ENCODE data around the gene CD302.
A peak's percentile ranks its signal among the peaks of the same experiment; 100 is the strongest.
"Not testable (repeated sequence)": the region's sequence is repeated elsewhere in the genome, so short reads cannot be mapped to it uniquely, and the experiment has no call there.

CD302 gene, protein sequence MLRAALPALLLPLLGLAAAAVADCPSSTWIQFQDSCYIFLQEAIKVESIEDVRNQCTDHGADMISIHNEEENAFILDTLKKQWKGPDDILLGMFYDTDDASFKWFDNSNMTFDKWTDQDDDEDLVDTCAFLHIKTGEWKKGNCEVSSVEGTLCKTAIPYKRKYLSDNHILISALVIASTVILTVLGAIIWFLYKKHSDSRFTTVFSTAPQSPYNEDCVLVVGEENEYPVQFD

DNA sequence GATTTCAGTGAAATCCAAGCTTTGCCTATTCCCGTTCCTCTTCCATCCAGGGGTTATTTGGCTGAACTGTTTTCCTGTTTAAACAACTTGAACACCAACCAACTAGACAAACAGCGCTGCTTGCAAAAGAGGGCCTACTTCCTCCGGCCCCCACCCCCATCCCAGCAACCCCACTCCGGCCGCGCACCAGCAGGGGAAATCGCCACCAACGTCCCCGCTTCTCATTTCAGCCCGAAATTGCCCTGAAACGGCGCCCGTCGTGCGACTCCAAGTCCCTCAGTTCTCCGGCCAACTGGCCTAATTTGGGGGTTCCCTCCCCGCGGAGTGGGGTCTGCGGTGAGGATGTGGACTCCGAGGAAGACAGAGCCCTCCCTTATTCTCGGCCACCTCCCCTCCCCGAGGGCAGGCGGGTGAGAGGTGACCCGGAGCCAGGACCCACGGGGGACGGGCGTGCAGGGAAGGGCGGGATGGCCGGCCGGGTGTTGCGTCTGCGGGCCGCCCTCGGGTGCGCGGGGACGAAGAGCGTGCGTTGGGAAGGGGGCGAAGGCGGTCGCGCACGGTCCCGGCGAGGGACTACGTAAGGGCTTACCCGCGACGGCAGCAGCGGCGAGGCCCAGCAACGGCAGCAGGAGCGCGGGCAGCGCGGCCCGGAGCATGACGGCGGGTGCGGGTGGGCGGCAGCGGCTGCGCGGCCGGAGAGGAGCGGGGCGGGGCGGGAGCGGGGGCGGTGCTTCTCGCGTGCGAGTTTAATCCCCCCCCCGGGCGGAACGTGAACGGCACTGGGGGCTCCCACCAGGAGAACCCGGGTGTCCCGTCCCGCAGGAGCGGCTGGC is at the start of gene CD302:
Gene CD302 (minus strand): TSS at position 666 of the 833 bp plus-strand sequence. CDS start 10 bp downstream, at position 656.
- peak; percentile 38 for DNase-seq

DNA sequence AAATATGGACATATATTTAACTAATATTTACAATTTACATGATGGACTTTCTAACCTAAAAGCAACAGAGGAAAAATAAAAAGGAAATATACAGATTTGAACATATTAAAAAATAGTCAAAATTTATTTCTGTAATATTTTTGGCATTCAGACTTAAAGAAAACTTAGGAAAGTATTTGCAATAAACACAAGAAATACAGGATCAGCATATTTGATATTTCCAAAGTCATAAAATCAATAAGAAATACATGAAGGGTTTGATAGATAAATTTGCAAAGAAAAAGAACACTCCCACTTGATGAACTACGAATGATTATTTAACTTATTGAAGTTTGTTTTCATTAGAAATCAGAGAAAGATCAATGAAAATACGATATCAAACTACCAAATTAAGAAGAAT is 48.6 kb upstream of the CD302 start:
- DNase-seq: no peak

DNA sequence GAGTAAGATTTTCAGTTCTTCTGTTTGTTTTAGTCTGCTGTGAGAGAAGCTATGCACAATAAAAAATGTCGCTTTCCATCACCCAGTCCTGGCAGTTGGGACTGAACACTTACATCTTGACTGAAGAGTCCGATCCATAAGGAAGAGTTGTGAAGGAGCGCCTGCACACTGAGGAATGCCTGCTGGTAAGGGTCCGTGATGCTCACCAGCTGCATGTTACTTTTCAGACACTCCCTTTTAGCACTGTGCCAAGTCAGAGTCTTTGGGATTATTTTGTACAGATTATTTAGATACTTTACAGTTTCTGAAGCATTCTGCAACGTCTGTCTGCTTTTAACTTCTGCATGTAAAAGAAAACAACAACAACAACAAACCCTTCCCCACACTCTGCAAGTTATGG is 42.6 kb upstream of the CD302 start:
- no peak for DNase-seq

DNA sequence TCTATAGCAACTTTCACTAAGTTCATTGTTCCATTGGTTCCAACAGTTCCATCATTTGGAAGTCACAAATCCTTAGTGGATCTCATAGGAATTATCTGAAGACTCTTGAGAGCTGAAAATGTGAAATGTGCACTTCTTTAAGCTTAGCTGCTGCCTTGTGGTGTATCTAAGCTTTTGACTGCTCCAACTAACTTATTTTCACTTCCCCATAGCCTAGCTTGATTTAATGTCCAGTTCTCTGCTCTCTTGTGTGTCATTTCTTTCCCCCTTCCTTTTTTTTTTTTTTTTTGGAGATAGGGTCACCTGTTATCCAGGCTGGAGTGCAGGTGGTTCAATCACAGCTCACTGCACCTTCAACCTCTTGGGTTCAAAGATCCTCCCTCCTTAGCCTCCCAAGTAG is 34.9 kb upstream of the CD302 start:
- no peak for DNase-seq

DNA sequence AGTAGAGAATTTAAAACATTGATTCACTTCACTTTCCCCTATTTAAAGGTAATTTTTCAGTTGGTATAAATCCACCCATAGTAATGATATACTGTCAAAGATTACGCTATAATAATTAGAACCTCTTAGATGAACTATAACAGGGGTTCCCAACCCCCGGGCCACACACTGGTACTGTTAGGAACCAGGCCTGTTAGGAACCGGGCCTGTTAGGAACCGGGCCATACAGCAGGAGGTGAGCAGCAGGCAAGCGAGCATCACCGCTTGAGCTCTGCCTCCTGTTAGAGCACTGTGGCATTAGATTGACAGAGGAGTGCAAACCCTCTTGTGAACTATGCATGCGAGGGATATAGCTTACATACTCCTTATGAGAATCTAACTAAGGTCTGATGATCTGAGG is 34.0 kb upstream of the CD302 start:
- DNase-seq: no peak

DNA sequence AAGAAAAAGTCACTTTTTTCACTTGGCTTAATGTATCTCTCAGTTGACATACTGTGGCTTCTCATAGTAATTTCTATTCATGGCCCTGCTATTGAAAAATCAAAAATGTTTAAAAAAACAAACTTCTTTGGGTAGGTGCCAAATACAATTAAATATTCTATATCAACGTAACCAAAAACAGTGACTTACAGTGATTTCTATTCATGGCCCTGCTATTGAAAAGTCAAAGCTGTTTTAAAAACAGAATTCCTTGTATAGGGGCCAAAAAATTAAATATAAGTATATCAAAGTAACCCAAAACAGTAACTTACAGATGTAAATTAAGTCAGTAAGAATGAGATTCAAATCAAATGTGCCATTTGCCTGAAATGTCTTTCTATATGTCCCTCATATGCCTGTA is 31.4 kb upstream of the CD302 start:
- DNase-seq: no peak

GRCh38 chr2:159828738-159829137 is 30.7 kb upstream of the CD302 start:
- no peak for DNase-seq

- DNase-seq: not testable (repeated sequence)
These were observed 24.4 kb upstream of the CD302 start for GRCh38 chr2:159822478-159822833.

DNA sequence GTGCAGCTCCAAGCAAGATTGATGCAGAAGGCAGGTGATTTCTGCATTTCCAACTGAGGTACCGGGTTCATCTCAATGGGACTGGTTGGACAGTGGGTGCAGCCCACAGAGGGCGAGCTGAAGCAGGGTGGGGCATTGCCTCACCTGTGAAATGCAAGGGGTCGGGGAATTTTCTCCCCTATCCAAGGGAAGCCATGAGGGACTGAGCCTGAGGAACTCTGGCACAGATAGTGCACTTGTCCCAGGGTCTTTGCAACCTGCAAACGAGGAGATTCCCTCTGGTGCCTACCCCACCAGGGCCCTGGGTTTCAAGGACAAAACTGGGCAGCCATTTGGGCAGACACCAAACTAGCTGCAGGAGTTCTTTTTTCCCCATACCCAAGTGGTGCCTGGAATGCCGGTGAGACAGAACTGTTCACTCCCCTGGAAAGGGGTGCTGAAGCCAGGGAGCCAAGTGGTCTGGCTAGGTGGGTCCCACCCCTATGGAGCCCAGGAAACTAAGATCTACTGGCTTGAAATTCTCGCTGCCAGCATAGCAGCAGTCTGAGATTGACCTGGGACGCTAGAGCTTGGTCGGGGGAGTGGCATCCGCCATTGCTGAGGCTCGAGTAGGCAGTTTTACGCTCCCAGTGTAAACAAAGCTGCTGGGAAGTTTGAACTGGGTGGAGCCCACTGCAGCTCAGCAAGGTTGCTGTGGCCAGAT is 23.9 kb upstream of the CD302 start:
- DNase-seq: not testable (repeated sequence)

GRCh38 chr2:159818940-159819339 is 20.9 kb upstream of the CD302 start:
- no peak for DNase-seq

GRCh38 chr2:159817283-159817682 is 19.3 kb upstream of the CD302 start:
- DNase-seq: no peak

DNA sequence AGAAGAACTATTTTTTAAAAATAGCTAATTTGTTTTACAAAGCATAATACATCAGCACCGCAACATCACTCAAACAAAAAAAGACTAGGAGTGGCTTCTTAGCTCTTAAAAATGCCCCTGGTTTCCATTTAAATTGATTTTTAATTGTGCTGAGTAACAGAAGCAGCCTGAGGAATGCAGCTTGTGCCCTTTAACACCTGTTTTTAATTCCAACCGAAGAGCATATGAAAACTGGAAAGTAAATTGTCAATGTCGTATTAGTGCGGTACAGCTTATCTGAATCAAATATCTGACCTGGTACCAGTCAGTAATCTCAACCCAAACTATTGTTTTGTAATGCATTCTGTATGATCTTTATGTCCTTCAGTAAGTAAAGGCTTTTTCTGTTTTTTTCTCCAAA is 13.2 kb upstream of the CD302 start:
- DNase-seq: no peak

DNA sequence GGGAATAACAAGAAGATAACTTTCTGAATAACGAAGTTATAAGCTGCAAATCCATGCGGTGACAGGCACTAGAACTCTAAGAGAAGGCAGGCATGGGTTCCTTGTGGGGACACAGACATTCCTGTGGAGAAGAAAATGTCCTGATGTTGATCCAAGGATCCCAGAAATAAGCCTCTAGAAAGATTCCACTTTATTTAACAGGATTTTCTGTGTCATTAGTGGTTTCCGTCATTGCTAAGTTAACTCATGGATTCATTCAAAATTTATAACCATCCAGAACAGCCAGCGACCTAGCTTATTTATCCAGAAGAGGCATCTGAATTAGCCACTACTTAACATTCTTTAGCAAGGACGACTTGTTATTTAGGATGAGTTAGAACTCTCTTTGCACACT is 10.0 kb upstream of the CD302 start:
- no peak for DNase-seq

DNA sequence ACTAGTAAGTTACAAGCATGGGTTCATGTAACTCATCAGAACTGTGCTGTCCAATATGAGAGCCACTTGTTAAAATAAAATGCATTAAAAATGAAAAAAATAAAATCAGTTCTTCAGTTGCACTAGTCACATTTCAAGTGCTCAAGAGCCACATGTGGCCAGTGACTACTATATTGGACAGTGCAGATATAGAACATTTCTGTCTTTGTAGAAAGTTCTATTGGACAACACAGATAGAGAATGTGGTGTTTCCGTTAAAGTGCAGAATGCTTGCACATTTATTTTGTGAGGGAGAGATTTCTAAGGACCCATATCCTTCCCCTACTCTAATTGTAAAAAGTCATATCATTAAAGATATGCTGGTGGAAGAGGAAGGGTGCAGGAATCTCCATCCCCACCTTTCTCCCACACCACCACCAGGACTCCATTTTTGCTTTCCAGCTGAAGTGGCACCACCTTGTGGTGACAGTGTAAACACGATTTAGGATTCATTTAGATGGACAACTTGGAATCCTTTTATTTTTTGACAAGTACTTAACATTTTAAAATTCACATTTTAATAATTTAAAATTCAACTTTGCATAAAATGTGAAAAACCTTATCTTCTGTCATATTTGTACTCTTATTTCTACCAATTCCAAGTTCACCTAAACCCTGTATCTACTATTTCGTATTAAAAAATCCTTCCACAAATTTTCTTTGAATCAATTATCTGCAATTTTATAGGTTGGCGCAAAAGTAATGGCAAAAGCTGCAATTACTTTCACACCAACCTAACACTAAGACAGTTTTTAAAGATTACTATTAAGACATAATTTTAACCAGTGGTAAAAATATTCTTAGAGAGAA is 9.4 kb upstream of the CD302 start:
- DNase-seq: no peak

GRCh38 chr2:159804941-159805340 is 6.9 kb upstream of the CD302 start:
- DNase-seq: no peak

GRCh38 chr2:159803235-159803962 is 5.4 kb upstream of the CD302 start:
- DNase-seq: no peak

DNA sequence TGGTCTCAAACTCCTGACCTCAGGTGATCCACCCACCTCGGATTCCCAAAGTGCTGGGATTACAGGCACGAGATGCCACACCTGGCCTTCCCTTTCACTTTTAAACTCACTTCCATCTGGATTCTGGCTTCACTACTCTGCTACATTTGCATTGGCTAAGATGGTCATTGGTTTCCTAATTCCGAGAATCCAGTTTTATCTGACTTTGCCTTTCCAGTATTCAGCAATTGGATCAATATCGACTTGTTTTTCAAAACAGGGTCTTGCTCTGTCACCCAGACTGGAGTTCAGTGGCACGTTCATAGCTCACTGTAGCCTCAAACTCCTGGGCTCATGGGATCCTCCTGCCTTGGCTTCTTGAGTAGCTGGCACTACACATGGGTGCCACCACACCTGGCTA is 4.7 kb upstream of the CD302 start:
- no peak for DNase-seq

DNA sequence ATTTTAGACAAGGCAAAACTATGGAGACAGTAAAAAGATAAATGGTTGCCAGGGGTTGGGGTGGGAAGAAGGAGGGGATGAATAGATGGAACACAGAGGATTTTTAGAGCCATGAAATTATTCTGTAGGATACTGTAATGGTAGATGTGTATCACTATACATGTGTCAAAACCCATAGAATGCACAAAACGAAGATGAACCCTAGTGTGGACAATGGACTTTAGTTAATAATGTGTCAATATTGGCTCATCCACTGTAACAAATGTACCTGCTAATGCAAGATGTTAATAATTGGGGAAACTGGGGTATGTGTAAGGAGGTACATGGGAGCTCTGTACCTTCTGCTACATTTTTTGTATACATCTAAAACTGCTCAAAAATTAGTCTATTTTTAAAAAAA is 1.8 kb upstream of the CD302 start:
- no peak for DNase-seq

DNA sequence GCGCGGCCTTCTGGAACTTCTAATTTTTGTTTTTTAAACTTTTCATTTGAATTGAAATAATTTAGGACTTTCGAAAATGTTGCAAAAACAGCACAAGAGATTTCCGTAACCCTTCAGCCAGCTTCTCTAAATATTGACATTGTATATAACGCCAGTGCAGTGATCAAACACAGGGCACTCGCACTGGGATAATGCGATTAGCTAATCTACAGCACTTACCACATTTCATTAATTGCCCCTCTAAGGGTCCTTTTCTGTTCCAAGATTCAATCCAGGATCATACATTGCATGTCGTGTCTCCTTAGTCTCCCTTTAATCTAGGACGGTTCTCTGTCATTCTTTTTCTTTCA is 343 bp upstream of the CD302 start:
- DNase-seq: no peak

- no peak for DNase-seq
These were observed 824 bp downstream of the CD302 start for GRCh38 chr2:159797225-159797542.

- no peak for DNase-seq
These were observed 1.9 kb downstream of the CD302 start for GRCh38 chr2:159795841-159796690.

- DNase-seq: no peak
These were observed 4.7 kb downstream of the CD302 start for GRCh38 chr2:159793326-159793725.

Measured in stimulated activated CD4-positive, alpha-beta T cell treated with anti-CD3 and anti-CD28 coated beads, Interleukin-12 subunit alpha, Interleukin-12 subunit beta, amount 100 ng/mL, for 4 hours (primary cell).